ENCODE data around the gene TXNDC17. TPM values are rescaled to one million over a fixed set of nuclear protein-coding genes. Genes with fewer than 3 reads are reported as not detected.

The TXNDC17 gene
- total RNA-seq, 1 donor = 74.3 TPM

DNA sequence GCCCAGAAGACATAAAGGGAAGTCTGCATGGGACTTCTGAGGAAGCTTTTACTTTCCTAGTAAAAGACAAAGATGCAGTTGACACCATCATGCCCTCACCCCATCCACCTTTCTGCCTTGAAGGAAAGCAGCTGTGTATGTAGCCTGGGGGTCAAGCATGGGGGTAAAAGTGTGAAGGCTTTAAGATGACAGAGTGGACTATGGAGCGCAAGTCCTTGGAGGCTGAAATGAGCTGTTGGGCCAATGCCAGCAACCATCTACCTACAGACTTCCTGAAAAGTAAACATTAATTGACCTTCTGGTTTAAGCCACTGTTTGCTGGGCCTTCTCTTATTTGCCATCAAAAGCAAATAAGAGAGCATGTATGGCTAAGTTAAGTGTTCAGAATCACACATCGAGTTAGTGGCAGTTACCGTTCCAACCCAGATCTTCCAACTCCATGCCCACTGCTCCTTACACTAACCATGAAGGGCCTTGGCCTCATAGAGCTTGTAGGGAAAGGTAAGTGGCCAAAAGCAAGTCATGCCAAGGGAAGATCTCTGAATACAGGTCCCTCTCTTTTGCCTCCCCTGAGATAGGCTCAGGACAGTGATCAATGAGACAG is 42.3 kb downstream of the TXNDC17 start:
- H3K4me3 ChIP-seq (ENCODE audit: low read depth, low read length) = no peak overlapping the region
- no peak for DNase-seq (ENCODE audit: low read depth)
- TF ChIP-seq, protein P1, sequence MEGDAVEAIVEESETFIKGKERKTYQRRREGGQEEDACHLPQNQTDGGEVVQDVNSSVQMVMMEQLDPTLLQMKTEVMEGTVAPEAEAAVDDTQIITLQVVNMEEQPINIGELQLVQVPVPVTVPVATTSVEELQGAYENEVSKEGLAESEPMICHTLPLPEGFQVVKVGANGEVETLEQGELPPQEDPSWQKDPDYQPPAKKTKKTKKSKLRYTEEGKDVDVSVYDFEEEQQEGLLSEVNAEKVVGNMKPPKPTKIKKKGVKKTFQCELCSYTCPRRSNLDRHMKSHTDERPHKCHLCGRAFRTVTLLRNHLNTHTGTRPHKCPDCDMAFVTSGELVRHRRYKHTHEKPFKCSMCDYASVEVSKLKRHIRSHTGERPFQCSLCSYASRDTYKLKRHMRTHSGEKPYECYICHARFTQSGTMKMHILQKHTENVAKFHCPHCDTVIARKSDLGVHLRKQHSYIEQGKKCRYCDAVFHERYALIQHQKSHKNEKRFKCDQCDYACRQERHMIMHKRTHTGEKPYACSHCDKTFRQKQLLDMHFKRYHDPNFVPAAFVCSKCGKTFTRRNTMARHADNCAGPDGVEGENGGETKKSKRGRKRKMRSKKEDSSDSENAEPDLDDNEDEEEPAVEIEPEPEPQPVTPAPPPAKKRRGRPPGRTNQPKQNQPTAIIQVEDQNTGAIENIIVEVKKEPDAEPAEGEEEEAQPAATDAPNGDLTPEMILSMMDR (IDR thresholded peaks at IDR 0.05; ENCODE audit: insufficient read depth, low read depth, low read length) = no peak

DNA sequence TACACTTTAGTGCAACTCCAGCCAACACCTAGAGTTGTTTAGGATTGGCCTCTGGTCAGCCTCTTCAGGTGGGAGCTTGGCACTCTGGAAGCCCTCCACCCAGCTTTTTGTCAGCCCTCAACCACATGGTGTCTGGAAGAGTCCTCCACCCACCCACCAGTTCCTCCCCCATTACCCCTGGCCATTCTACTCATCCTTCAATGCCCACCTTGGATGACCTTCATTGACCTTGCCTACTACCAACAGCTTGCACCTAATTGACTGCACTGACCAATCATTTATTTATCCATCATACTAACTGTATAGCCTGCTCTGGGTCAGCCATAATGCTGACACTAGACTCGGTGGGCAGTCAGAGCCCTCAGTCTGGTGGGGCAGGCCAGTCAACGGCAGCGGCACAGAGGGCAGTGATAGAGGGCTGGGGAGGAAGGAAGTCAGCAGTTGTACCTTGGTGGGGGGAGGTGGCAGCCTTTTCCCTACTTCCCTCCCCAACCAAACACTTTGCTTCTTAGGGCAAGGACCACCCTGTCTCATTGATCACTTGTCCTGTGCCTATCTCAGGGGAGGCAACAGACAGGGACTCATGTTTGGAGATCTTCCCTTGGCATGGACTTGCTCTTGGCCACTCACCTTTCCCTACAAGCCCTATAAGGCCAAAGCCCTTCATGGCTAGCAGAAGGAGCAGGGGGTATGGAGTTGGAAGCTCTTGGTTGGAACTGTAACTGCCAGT is 43.0 kb downstream of the TXNDC17 start:
- TF ChIP-seq, protein P1 (IDR thresholded peaks at IDR 0.05; ENCODE audit: insufficient read depth, low read depth, low read length) = no peak
- H3K4me3 ChIP-seq (ENCODE audit: low read depth, low read length) = no peak overlapping the region
- no peak for DNase-seq (ENCODE audit: low read depth)

DNA sequence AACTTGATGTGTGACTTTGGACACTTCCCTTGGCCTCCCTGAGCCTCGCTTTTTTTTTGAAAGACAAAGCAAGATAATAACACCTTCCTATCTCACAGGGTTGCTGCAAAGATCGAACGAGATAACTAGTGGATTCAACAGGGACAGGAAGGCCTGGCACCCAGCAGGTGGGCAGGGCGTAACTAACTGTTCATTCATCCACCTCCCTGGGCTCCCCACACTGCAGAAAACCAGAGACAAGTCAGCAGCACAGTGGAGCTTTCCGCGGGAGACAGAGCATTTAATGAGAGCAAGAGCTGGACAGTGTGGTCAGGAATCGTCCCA is 43.6 kb downstream of the TXNDC17 start:
- TF ChIP-seq, protein P1 (IDR thresholded peaks at IDR 0.05; ENCODE audit: insufficient read depth, low read depth, low read length) = no peak

DNA sequence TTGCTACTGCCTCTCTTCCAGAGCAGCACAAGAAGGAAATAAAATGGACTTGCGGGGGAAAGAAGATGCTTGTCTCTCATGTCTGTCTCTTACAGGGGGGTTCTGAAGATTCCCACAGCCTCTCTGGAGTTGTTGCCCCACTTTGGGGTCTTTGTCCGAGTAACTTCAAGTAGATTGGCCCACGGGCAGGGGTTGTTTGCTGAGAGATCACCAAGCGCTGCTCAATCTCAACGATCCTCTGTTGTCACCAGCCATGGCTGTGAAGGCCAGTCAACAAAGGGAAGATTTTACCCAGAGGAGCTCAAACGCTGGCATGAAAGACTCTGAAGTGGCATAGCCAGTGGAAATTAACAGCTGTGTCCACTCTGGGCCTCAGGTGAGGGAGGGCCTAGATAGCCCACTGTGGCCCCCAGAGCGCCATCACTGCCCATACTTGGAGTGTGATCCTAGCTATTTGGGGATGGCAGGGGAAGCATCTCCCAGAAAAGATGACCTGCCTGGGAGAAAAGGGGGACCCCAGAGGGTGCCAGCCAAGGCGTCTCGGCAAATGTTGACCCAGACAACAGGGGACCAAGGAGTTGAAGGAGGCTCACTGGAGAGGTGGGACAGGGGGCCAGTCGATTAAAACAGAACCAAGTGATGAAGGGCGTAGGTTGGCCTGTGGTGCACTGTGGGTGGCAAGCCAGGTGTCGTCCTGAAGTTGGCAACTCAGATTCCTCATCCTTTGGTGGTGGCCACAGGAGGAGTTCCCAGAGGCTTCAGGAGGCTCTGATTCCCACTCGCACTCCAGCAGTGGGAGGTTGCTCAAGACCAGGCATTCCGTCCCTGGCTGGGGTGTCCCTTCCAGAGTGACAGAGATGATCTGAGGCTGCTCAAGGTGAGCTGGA is 44.3 kb downstream of the TXNDC17 start:
- no peak overlapping the region for H3K4me3 ChIP-seq (ENCODE audit: low read depth, low read length)
- no peak for DNase-seq (ENCODE audit: low read depth)
- TF ChIP-seq, protein P1 (IDR thresholded peaks at IDR 0.05; ENCODE audit: insufficient read depth, low read depth, low read length) = no peak

More for the DNA sequence above, 43.6 kb downstream of the TXNDC17 start:
- DNase-seq (ENCODE audit: low read depth) = no peak
- H3K4me3 ChIP-seq (ENCODE audit: low read depth, low read length) = no peak overlapping the region

DNA sequence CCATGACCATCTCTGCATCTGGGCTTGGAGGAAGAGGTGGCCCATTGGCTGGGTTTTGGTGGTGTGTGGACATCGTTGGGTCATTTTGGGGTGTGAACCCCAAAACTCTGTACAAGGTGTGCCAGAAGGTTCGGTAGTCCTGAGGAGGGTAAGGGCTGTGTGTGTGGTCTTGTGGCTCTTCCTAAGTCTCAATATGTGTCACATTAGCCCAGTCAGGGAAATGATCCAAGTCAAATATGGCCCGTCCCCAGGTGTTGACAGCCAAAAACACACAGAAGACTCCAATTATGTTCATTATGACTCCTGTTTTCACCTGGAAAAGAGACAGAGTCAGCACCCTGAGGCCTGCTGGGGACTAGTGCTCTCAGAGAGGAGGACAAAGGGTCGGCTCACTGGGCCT is 45.2 kb downstream of the TXNDC17 start:
- H3K4me3 ChIP-seq (ENCODE audit: low read depth, low read length) = no peak overlapping the region
- TF ChIP-seq, protein P1 (IDR thresholded peaks at IDR 0.05; ENCODE audit: insufficient read depth, low read depth, low read length) = no peak
- no peak for DNase-seq (ENCODE audit: low read depth)

DNA sequence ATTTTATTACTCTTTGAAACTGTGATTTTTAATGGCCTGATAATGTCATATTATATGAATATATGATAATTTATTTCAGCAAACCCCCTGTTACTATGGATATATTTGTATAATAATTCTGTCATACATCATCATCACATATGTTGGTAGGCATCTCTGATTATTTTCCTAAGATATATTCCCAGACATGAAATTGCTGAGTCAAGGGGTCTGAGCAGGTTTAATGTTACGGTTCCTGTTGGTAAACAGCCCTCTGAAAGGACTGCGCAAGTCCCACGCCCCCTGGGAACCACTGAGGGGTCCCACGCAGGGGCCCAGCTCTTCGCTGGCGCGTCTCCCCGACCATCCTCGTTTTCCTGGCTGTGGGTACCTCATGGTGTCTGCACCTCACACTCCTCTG is 48.1 kb downstream of the TXNDC17 start:
- no peak overlapping the region for H3K4me3 ChIP-seq (ENCODE audit: low read depth, low read length)
- TF ChIP-seq, protein P1 (IDR thresholded peaks at IDR 0.05; ENCODE audit: insufficient read depth, low read depth, low read length) = no peak
- no peak for DNase-seq (ENCODE audit: low read depth)

Measured in fibroblast of villous mesenchyme (primary cell).